ENCODE results near the gene DEFB118.

GRCh38 chr20:31363295-31363694 is 5.1 kb upstream of the DEFB118 start:
- TF ChIP-seq CTCF (conservative IDR thresholded peaks at IDR 0.05) (no peak), EZH2 (IDR thresholded peaks at IDR 0.05; ENCODE audit: low read depth) (no peak)
